IPS-20b (cell line): Measurements from ENCODE around the gene FXYD7.

Experiments used
- H3K27ac ChIP-seq: one replicate; pipeline ENCODE4 v1.5.1; 2013; ENCODE audit warnings: low read length
- H3K27me3 ChIP-seq: 2 replicates; pipeline ENCODE4 v1.6.1; 2013; ENCODE audit warnings: mild to moderate bottlenecking, low read length, inconsistent platforms; ENCODE audit not compliant: insufficient read depth
- H3K36me3 ChIP-seq: 2 replicates; pipeline ENCODE4 v1.6.1; 2013; ENCODE audit warnings: low read depth, mild to moderate bottlenecking, inconsistent platforms, low read length, moderate library complexity; ENCODE audit not compliant: insufficient read depth
- H3K4me1 ChIP-seq: 2 replicates; pipeline ENCODE4 v1.6.1; 2013; ENCODE audit warnings: mild to moderate bottlenecking, control low read depth, inconsistent platforms, low read length, moderate library complexity; ENCODE audit not compliant: insufficient read depth
- H3K4me3 ChIP-seq: 2 replicates; pipeline ENCODE4 v1.5.1; 2013; ENCODE audit warnings: mild to moderate bottlenecking, low read length, inconsistent platforms
- H3K9ac ChIP-seq: 2 replicates; pipeline ENCODE4 v1.6.1; 2013; ENCODE audit warnings: low read depth, mild to moderate bottlenecking, inconsistent platforms, low read length, moderate library complexity
- H3K9me3 ChIP-seq: 2 replicates; pipeline ENCODE4 v1.6.1; 2013; ENCODE audit warnings: mild to moderate bottlenecking, low read depth, low read length, inconsistent platforms; ENCODE audit not compliant: insufficient read depth

FXYD7 gene

DNA sequence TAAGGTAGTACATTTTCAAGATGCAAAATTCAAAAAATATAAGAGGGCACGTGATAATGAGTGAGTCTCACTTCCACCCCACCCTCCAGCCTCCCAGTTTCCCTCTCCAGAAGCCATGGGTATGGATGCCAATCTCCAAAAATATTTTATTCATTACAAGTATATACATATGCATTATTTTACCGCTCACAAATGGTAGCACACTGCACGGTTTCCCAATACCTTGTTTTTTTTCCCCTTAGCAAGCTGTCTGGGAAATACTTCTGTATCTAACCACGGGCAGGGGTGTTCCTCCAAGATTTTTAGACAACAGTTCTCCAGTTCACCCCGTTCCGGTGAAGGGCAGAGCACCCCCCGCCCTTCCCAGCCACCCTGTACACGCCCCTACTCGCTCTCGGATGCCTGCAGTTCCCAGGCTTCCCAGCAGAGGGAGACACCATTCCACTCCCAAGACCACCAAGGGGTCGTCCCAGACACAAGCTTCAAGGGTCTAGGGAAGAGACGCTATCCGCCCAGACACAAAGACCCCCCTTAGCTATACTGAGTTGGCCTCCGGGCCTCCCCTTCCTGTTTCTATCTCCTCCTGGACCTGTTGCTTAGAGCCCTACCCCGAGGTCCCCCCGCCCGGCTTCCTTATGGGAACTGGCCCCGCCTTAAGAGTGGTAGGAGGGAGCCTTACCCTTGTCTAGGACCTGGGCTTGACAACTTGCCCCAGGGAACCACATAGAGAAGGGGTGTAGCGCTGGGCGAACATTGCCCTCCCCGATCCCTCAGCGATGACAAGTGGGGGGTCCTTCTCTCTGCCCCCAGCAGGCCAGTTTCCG is 28.5 kb upstream of the FXYD7 start:
- no peaks in the 10 kb centered on the region for H3K36me3 ChIP-seq
- H3K9me3 ChIP-seq = no peaks in the 10 kb centered on the region
- no peak overlapping the region for H3K27ac ChIP-seq
- peak overlapping the region; percentile 67 for H3K4me3 ChIP-seq
- no peaks in the 10 kb centered on the region; the same call in 1 of the 2 replicates for H3K27me3 ChIP-seq
- peaks cover 5% of the 10 kb centered on the region; the same call in 1 of the 2 replicates for H3K4me1 ChIP-seq
- no peak overlapping the region for H3K9ac ChIP-seq

DNA sequence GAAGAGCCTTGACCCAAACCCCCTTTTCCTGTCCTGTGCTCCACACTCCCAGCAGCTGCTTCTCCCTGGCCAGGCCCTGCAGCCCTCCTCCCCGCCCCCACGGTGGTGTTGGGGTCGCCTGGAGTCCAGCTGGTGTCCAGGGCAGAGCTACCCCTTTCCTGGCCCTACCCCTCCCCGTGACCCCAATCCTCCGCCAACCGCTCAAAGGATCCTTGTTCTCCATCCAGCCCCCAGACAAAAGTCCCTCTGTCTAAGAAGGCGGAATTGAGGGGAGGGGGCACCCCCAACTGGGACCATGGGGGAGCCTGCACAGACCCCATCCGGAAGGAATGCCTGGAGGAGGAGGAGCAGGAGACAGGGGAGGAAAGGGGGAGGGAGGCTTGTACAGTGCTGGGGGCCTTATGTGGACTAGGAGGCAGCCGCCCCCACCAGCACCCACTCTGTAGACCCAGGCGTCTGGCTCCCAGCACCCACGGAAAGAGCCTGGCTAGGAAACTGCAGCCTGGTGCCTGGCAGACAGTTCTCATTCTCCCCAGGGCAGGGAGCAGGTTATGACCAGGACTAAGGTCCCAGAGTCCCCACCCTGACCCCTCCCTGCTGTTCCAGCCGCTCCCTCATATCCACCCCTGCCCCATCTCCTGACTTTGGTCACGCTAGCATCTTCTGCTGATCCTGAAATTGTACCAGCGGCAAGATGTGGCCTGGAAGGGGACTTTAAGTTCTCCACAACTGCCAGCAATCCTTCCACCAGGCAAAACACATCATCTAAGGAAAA is 27.7 kb upstream of the FXYD7 start, which contains the start of gene FXYD3:
FXYD3 (plus strand) TSS at position 647 of the 775 bp plus-strand sequence. CDS start 3,554 bp downstream, outside the sequence.
- H3K4me1 ChIP-seq = peaks cover 5% of the 10 kb centered on the region; the same call in 1 of the 2 replicates
- H3K9me3 ChIP-seq = no peaks in the 10 kb centered on the region
- H3K27ac ChIP-seq = no peak within 1 kb of the TSS
- no peaks in the 10 kb centered on the region; the same call in 1 of the 2 replicates for H3K27me3 ChIP-seq
- H3K9ac ChIP-seq = no peak within 1 kb of the TSS
- peak within 1 kb of the TSS; percentile 67 for H3K4me3 ChIP-seq
- no peaks in the 10 kb centered on the region for H3K36me3 ChIP-seq

DNA sequence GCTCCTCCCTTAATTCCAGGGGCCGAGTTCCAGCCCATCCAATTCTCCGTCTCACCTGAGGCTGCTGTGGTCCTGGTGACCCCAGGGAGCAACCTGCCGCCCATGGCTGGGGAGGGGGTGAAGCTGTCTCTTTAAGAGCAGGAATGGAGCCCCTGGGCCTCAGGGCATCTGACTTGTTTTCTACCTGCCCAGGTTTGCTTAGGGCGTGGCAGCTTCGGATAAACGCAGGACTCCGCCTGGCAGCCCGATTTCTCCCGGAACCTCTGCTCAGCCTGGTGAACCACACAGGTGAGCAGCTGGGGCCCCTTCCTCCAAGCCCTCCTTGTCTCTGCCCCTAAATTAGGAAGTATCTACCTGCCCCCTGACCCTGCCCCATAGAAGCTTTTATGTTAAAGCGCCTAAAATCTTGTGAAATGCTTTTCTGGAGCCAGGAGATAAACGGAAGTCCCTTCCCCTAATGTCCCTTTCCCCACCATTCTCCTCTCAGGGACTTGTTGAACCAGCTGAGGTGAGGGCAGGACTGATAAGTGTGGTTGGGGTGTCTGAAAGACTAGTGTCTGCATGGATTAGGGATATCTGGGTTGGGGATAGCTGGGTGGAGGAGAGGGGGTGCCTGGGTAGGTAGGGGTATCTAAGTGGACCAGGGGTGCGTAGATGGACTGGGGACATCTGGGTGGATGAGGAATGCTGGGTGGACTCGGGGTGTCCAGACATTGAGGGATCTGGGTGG is 26.8 kb upstream of the FXYD7 start:
- Histone ChIP-seq H3K4me3 (no peak overlapping the region), H3K4me1 (peaks cover 5% of the 10 kb centered on the region; the same call in 1 of the 2 replicates), H3K36me3 (no peaks in the 10 kb centered on the region), H3K27ac (no peak overlapping the region), H3K9ac (no peak overlapping the region), H3K27me3 (no peaks in the 10 kb centered on the region; the same call in 1 of the 2 replicates), H3K9me3 (no peaks in the 10 kb centered on the region)

DNA sequence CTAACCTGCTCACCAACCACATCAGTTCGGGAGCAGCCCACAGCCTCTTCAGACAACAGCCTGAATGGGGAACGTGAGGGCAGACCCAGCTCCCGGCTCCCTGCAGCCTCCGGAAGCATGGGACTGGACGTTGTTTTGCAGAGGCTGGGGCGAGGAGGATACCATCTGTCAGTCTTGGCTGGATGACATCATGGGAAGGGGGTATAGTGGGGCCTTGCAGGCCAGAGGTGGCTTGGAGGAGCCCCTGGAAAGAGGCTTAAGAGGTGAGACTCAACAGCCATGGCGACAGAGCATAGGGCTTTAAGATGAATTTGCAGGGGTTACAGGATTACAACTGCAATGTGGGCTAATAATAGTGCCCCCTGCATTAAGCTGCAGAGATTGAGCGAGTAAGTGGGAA is 25.9 kb upstream of the FXYD7 start:
- H3K9me3 ChIP-seq = no peaks in the 10 kb centered on the region
- H3K9ac ChIP-seq = no peak overlapping the region
- no peak overlapping the region for H3K27ac ChIP-seq
- no peak overlapping the region for H3K4me3 ChIP-seq
- no peaks in the 10 kb centered on the region; the same call in 1 of the 2 replicates for H3K27me3 ChIP-seq
- H3K36me3 ChIP-seq = no peaks in the 10 kb centered on the region
- H3K4me1 ChIP-seq = peaks cover 5% of the 10 kb centered on the region; the same call in 1 of the 2 replicates

DNA sequence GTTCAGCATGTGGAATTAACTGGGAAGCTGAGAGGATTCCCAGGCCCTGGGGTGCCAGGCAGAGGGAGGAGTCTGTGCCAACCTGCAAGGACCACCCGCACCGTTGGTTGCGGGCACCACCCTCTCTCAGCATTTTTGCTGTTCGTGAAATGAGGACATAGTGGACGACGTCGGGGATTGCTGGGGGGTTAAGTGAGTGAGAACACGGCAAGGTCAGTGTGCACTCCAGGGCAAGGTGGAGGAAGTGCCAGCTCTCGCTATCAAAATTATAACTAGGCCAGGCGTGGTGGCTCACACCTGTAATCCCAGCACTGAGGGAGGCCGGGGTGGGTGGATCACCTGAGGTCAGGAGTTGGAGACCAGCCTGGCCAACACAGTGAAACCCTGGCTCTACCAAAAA is 25.3 kb upstream of the FXYD7 start:
- H3K27me3 ChIP-seq = no peaks in the 10 kb centered on the region; the same call in 1 of the 2 replicates
- no peaks in the 10 kb centered on the region for H3K36me3 ChIP-seq
- H3K4me1 ChIP-seq = peaks cover 6% of the 10 kb centered on the region; the same call in 1 of the 2 replicates

DNA sequence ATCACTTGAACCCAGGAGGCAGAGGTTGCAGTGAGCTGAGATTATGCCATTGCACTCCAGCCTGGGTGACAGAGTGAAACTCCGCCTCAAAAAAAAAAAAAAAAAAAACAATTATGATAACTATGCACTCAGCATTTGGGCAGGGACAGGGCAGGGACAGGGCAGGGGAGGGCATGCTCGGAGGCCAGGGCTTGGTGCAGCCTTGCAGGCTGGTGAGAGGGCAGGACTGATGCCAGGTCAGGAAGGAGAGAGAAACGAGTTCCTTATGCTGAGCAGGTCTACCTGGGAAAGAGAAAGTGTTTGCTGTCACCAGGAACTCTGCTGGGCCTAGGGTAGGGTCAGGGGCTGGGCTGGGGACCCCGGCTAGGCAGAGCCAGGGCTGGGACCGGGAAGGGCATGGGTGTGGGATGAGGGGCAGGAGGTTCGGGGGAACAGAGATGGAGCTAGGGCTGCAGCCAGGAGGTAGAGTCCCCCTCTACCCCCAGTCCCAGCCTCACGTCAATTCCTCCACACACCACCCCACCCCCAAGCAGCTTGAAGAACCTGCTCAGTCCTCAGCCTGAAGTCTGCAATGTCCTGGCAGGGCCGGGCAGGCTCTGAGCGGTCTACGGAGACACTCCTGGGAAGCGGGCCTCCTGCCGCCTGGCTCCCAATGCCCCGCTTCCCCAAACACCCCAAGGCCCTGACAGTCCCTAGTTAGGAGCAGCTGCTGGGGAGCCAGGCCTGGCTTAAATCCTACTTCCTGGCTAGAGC is 24.6 kb upstream of the FXYD7 start:
- Histone ChIP-seq H3K27me3 (no peaks in the 10 kb centered on the region; the same call in 1 of the 2 replicates), H3K9me3 (no peaks in the 10 kb centered on the region), H3K36me3 (no peaks in the 10 kb centered on the region), H3K27ac (no peak overlapping the region), H3K4me3 (no peak overlapping the region), H3K9ac (no peak overlapping the region), H3K4me1 (peaks cover 12% of the 10 kb centered on the region; the same call in 1 of the 2 replicates)

More for the DNA sequence above, 25.3 kb upstream of the FXYD7 start:
- Histone ChIP-seq H3K9me3 (no peaks in the 10 kb centered on the region), H3K4me3 (no peak overlapping the region), H3K9ac (no peak overlapping the region), H3K27ac (no peak overlapping the region)

DNA sequence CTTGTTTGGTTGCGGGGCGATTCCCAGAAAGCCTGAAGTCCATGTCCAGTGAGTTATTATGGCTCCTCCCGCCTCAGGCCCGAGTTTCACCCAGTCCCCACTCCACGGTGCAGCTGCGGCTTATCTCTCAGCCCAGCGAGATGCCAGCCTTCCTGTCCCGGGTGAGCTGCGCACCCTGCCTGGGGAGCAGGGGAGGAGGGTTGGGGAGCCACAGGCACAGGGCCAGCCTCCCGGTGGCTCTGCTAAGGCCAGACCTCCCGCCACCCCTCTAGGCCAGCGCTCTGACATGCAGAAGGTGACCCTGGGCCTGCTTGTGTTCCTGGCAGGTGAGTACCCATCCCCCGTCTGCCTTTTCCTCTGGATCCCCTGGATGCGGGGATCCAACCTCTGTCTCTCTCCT is 24.0 kb upstream of the FXYD7 start:
- Histone ChIP-seq H3K9ac (no peak overlapping the region), H3K27me3 (no peaks in the 10 kb centered on the region; the same call in 1 of the 2 replicates), H3K27ac (no peak overlapping the region), H3K4me3 (no peak overlapping the region), H3K36me3 (no peaks in the 10 kb centered on the region), H3K4me1 (peaks cover 16% of the 10 kb centered on the region; the same call in 1 of the 2 replicates), H3K9me3 (no peaks in the 10 kb centered on the region)

DNA sequence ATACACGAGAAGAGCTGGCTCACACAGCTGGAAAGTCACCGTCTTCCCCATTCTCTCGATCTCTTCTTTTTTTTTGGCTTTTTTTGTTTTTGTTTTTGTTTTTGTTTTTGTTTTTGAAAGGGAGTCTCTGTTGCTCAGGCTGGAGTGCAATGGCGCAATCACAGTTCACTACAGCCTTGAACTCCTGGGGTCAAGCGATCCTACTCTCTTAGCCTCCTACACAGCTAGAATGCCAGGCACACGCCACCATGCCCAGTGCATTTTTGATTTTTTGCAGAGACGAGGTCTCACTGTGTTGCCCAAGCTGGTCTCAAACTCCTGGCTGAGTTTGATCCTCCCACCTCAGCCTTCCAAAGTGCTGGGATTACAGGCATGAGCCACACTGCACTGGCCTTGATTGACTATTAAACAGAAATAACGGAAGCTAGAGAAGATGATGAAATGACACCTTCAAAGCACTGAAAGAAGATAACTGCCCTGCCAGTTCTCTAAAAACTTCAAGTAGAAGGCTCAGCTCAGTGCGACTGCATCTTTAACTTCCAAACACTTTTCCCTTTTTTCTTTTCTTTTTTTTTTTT is 23.4 kb upstream of the FXYD7 start:
- H3K27ac ChIP-seq = no peak overlapping the region
- H3K27me3 ChIP-seq = no peaks in the 10 kb centered on the region; the same call in 1 of the 2 replicates
- no peaks in the 10 kb centered on the region for H3K9me3 ChIP-seq
- H3K4me3 ChIP-seq = no peak overlapping the region
- H3K9ac ChIP-seq = no peak overlapping the region
- H3K4me1 ChIP-seq = peaks cover 16% of the 10 kb centered on the region
- H3K36me3 ChIP-seq = no peaks in the 10 kb centered on the region

DNA sequence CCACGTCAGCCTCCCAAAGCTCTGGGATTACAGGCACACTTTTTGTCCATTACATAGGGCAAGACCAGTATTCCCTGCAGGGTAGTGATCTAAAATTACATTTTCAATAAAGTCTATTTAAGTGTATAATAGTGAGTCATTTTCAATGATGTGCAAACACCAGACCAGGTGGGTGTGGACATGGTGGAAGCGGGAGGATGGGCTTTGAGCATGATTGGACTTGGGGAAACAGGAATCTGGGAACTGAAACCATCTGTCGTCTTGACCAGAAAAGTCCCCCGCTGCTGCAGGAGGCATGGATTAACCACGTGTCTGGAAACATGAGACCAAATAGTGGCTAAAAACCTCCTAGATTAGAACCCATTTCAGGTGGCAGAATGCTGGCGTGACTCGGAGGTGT is 22.6 kb upstream of the FXYD7 start:
- Histone ChIP-seq H3K4me3 (no peak overlapping the region), H3K9ac (no peak overlapping the region), H3K27ac (no peak overlapping the region), H3K27me3 (no peaks in the 10 kb centered on the region; the same call in 1 of the 2 replicates), H3K36me3 (no peaks in the 10 kb centered on the region), H3K9me3 (no peaks in the 10 kb centered on the region), H3K4me1 (peaks cover 11% of the 10 kb centered on the region)

DNA sequence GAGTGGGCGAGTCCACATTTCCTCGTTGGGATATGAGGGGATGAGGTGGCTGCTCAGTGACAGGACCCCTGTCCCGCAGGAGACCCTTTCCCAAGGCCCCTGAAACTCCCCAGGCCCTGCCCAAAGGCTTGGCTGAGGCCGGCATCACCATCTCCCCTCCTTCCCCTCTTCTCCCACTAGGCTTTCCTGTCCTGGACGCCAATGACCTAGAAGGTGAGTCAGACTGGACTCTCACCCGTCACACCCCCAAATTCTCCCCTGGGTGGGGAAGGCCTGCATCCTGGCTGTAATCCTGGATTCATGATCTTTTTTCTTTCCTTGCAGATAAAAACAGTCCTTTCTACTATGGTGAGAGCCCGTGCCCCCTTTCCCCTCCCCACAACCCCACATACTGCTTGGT is 22.2 kb upstream of the FXYD7 start:
- H3K27ac ChIP-seq = no peak overlapping the region
- no peaks in the 10 kb centered on the region; the same call in 1 of the 2 replicates for H3K27me3 ChIP-seq
- H3K4me1 ChIP-seq = peaks cover 11% of the 10 kb centered on the region
- no peak overlapping the region for H3K4me3 ChIP-seq
- H3K9ac ChIP-seq = no peak overlapping the region
- H3K36me3 ChIP-seq = no peaks in the 10 kb centered on the region
- H3K9me3 ChIP-seq = no peaks in the 10 kb centered on the region
